NCI-H1417 treated with DMSO at 0.1 percent for 48 hours (cell line): ENCODE data around the gene DLGAP5.

Experiments used
- DNase-seq: peaks from one replicate; lab custom pipeline; 2025; lab: John Stamatoyannopoulos, UW

DLGAP5 gene

DNA sequence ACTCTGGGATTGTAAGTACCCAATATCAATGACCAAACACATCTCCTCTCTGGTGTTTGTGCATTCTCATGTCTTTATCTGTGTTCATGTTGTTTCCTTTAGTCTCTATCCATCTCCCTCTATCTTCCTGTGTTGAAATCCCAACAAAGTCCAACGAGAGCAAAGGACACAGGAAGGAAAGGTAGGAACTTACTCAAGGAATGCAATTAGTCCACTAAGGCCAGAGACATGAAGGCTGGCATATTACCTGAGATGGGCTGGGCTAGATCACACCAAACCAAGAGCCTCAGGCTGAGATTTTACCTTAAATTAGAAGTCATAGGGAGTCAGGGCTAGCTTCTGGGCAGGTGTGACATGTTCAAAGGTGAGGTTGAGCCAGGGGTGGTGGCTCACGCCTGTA is 76.7 kb downstream of the DLGAP5 start:
- no peak for DNase-seq

DNA sequence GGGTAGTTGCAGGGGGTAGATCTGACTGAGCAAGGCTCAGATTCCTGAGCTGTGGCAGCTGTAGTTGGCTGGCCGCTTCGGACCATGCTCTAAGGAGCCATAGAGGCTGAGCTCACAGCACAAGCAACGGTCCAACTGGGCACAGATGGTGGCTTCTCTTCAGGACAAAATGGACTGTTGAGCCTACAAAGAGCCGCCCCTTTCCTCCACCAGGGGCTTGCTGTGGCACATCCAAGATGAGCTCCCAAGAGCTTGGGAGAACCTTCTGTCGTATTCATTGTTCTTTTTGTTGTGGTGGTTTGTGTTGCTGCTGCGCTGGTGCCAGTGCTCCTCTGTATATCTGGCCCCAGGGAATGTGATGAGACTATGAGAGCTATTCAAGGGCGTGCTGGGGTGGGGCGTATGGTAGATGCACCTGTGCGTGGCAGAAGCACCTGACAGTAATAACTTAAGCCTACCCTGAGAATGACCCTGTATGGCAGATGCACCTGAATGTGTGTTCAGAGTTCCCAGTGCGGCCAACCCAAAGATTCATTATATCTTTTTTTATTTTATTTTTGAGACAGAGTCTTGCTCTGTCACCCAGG is 80.2 kb downstream of the DLGAP5 start:
- DNase-seq: no peak

DNA sequence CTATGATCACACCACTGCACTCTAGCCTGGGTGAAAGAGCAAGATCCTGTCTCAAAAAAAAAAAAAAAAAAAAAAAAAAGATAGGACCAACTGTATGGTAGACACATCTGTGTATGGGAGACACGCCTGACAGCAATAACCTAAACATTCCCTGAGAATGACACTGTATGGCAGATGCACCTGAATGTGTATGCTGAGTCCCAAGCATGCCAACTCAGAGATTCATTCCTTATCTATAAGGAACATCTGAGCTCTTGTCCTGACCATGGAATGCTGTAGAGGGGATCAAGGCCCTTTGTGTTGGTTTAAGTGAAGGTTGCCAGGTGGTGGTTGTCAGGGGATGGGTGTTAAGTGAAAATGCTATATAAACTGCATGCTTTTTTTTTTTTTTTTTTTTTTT is 81.5 kb downstream of the DLGAP5 start:
- DNase-seq: no peak

DNA sequence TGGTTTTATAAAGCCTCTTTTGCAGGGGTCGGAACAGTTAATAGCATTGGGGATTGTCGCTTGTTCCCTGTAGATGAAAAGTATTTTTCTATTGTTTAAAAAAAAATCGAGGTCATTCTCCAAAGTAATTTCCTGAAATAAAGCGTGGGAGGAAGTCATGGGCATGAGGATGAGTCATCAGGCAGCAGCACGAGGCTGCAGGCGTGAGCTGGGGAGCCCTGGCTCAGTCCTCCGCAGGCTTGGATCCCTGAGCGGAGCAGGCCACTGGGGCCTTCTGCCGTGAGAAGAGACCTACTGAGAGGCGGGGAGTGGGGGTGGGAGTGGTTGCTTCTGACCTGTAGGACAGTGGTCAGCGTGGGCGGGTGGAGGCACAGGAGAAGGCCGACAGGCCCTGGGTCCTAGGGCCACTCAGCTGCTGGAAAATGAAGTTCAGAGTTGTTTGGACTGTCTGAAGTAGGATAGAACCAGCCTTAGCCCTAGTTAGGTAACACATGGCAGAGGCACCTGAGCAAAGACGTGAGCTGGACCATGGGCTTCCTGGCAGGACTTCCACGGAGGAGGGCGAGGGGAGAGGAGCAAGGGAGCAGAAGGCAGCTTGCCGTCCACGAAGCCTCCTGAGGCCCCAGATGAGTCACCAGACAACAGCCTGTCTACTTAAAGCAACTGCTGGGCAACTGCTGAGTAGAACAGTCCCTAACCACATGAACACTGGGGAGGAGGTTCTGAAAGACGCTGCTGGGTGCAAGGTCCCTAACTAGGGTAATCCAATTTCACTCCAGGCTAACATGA is 83.4 kb downstream of the DLGAP5 start:
- DNase-seq: no peak

DNA sequence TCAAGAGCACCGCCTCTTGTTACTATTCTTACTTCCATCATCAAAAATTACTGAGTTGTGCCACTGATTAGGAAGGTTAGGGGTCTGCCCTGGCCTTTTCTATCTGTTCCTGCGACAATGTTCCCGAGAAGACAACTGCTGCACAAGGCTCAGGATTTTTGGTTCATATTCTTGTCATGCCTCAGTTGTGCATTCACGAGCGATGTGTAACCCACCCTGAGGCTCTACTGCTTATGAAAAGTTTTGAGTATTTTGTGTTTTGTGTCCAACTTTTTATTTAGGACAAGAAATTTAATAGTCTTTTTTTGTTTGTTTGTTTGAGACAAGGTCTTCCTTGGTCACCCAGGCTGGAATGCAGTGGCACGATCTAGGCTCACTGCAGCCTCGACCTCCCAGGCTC is 85.4 kb downstream of the DLGAP5 start:
- DNase-seq: no peak

DNA sequence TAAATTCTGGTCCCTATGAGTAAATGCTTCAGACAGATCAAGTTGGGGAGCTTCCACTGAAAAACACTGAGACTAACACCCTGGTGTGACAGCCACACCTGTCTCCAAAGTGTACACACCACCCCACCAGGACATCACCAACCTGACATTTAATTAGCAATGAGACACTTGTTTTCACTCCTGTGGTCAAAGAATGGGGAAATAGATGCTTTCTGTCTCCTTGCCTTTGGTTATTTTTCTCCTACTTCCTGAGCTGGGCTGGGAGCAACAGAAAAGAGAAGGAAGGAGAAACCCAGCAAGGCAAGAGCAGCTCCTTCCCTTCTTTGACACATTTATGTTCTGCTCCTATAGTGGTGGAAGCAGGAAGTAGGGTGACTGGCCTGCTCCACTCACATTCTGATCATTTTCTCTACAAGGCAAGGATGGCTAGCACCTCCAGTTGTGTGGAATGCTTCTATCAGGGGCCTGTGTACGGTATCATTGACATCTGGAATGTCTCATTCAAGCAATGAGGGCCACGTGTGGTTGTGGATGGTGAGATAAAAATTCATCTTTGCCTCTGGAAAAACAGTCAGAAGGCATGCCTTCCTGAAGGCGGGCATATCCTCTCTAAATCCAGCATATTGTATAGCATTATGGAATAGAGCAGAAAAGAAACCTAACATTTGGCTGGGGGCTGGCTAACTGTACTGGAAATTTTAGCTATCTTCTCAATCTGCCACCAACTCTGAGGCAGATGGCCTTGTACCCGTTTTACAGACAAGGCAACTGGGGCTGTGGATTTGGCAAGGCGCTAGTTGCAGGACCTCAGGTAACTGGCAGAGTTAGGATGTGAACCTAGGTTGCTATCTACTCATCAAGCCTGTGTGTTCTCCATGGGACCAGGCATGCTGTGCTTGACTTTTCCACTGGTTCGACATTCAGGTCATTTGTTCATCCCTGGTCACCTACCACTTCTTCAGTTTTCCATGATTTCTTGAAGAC is 87.1 kb downstream of the DLGAP5 start:
- DNase-seq: no peak

DNA sequence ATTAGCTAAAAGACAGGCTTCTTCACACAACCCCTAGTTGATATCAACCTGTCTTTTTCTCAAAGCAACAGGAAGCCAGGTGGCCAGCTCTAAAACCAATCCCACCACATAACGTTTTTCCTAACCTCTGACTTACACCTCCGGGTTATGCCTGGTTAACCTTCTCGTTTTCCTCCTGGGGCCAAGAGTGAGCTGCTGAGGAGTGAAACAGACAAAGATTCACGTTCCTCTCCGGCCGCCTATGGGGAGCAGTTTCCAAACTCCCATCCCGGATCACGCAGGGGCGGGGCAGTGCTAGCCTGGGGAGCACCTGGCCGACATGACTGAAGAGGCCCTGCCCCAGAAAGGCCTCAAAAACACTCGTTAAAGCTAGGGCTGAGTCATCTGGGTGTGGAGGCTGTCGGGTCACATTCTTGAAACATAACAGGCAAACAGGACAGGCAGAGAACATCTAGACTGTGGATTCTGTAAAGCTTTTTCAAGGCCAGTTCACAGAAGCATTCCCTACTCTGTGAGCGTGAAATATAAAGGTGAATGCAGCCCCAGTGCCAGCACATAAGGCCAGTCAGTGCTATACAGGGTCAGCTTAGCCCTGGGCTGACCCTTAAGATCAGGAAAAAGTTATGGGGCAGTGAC is 88.3 kb downstream of the DLGAP5 start:
- no peak for DNase-seq

DNA sequence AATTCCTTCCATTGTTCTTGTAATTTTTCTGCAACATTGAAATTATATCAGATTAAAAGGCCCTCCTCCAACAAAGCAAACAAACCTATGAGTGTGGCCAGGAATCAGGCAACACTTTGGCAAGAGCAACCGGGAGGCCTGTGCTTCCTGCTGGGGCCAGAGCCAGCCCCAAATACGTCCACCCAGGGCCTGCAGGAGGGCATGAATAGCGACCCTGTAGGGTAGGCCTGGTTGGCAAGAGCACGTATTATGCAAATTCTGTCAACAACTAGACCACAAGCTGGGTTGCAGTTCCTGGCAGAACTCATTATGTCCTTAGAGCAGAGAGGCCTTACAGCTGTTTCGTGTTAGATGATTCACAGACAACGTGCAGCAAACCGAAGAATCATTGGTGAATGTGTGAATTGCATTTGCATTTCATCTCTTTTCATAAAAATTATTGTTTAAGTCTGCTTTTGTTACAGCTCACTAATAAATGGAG is 89.2 kb downstream of the DLGAP5 start:
- peak; percentile 58 for DNase-seq

DNA sequence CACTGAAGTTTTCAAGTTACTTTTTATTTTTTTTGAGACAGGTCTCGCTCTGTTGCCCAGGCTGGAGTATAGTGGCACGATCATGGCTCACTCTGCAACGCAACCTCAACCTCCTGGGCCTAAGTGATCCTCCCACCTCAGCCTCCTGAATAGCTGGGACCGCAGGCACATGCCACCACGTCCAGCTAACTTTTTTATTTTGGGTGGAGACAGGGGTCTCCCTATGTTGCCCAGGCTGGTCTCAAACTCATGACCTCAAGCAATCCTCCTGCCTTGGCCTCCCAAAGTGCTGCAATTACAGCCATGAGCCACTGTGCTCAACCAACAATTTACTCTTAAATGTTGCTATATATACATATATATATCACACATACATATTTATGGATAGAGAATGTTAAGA is 89.7 kb downstream of the DLGAP5 start:
- DNase-seq: no peak

DNA sequence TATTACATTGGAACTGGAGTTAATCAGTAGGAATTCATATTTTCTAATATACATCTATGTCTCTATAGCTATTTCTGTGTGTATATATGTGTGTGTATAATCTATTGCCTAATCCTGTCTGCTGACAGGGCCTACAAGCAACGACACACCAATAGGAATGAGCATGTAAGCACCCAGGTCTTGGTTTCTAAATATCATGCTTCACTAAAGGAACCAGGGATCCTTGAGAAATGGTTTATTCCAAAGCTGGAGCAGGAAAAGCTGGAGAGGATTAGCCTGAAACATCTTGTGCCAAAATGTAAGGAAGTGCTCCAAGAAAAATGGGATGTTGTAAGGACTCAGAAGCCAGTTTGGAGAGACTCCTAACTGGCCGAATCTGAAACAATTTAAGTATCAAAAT is 91.6 kb downstream of the DLGAP5 start:
- DNase-seq: no peak

DNA sequence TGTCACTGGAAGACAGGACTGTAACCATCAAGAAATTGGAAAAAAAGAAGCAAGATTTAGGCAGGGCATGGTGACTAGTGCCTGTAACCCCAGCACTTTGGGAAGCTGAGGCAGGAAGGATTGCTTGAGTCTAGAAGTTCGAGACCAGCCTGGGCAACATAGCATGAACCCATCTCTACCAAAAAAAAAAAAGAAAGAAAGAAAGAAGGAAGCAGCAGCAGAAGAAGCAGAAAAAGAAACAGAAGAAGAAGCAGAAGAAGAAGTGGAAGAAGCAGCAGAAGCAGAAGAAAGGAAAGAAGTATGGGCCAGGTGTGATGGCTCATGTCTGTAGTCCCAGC is 92.9 kb downstream of the DLGAP5 start:
- no peak for DNase-seq
